Measurements from ENCODE around the gene COG4. TPM values are rescaled to one million over a fixed set of nuclear protein-coding genes. Genes with fewer than 3 reads are reported as not detected.

Gene COG4
- total RNA-seq, 2 donors from 2014 or later = 62.7 to 71.4 TPM

DNA sequence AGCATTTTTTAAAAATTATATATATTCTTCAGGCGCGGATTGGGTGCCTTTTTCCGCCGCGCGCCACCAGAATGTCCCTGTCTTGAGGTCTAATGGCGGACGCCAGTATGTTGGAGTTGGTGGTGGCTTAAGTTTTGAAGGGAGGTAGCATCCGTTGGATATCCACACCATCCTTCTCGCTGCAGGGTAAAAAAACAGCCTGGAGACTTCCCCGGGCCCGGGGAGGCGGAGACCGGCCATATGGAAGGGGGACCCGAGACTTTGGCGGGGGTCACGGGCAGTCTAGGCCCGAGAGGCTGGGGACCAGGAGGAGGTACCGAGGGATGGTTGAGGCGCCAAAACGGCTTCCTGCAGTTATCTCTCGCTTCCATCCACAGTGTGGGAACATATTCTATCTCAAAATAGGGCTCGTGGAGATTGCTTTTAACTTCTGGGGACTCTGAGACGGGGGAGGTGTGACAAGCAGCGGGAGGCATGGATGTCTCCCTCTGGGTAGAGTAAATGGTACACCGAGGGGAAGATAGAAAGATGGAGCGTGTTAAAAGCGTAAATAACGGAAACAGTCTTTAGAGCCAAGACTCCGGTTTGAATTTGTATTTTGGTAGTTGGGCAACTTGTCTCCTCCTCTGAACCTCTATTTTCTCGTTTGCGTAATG lies 517 bp upstream of the COG4 start, which contains the start of gene SF3B3:
TSS of gene SF3B3 (plus strand) at position 74 of the 656 bp plus-strand sequence. CDS start 2,841 bp downstream, outside the sequence.
- Histone ChIP-seq H3K4me3 (ENCODE audit: low read length) (peak within 1 kb of the TSS; percentile 100), H3K4me1 (ENCODE audit: control insufficient read depth, insufficient read depth, low read length) (no peaks in the 10 kb centered on the region), H3K9ac (ENCODE audit: extremely low read depth, low read length, poor library complexity, severe bottlenecking) (peak within 1 kb of the TSS; percentile 96), H3K9me3 (ENCODE audit: control insufficient read depth, low read length) (no peaks in the 10 kb centered on the region), H3K36me3 (ENCODE audit: control insufficient read depth, insufficient read depth, low read length) (peaks cover 33% of the 10 kb centered on the region), H3K27ac (ENCODE audit: low read depth, low read length) (peak within 1 kb of the TSS; percentile 95), H3K27me3 (ENCODE audit: control insufficient read depth, insufficient read depth, low read length, poor library complexity, severe bottlenecking) (no peaks in the 10 kb centered on the region)
- TF ChIP-seq, protein P1, sequence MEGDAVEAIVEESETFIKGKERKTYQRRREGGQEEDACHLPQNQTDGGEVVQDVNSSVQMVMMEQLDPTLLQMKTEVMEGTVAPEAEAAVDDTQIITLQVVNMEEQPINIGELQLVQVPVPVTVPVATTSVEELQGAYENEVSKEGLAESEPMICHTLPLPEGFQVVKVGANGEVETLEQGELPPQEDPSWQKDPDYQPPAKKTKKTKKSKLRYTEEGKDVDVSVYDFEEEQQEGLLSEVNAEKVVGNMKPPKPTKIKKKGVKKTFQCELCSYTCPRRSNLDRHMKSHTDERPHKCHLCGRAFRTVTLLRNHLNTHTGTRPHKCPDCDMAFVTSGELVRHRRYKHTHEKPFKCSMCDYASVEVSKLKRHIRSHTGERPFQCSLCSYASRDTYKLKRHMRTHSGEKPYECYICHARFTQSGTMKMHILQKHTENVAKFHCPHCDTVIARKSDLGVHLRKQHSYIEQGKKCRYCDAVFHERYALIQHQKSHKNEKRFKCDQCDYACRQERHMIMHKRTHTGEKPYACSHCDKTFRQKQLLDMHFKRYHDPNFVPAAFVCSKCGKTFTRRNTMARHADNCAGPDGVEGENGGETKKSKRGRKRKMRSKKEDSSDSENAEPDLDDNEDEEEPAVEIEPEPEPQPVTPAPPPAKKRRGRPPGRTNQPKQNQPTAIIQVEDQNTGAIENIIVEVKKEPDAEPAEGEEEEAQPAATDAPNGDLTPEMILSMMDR (conservative IDR thresholded peaks at IDR 0.05) = no peak
- Mint-ChIP-seq H3K27ac (peak within 1 kb of the TSS; percentile 96), H3K36me3 (ENCODE audit: low read depth) (peaks cover 30% of the 10 kb centered on the region), H3K4me1 (peaks cover 27% of the 10 kb centered on the region), H3K9me3 (no peaks in the 10 kb centered on the region), H3K4me3 (peak within 1 kb of the TSS; percentile 92), H3K27me3 (ENCODE audit: insufficient read depth) (no peaks in the 10 kb centered on the region)
- peak; percentile 82 for DNase-seq
- WGBS, 2 experiments (ENCODE audit: insufficient coverage in 1 of 2, insufficient read length in 1 of 2) = 1% methylated on average over 12 to 32 of the region's 32 CpGs

DNA sequence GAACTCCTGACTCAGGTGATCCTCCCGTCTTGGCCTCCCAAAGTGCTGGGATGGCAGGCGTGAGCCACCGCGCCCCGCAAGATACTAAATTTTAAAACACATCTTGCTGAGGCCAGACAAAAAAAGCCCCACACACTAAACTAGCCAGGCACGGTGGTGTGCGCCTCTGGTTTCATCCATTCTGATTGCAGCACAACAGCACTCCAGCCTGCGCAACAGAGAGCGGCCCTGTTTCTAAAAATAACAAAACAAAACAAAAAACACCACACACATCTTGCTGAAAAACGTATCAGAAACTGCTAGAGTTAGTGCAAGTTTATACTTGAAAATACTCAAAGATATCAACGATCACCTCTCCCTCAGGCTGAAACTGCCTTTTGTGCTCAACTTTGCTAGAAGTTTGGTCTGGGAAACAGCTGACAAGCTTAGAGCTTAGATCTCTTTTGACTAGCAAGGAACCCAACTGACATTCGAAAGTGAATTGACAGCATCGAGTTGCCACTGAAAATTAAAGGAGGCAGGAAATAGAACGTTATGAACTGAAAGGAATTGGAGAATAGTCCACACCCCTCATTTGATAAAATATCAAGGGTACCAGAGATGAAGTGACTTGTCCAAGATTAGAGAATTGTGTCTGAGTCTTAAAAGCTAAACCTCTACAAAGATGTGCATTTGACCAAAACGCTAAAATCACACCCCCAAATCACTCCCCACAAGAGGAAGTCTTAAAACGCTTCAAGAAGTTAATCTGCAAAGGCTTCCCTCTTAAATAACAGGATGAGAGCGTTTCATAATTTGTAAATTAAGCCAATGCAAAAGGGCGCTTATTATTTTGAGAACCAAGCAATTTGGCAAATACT lies 908 bp downstream of the COG4 start:
- Mint-ChIP-seq H3K27ac (peak overlapping the region; percentile 96), H3K4me3 (peak overlapping the region; percentile 92), H3K9me3 (no peaks in the 10 kb centered on the region), H3K4me1 (peaks cover 25% of the 10 kb centered on the region), H3K27me3 (ENCODE audit: insufficient read depth) (no peaks in the 10 kb centered on the region), H3K36me3 (ENCODE audit: low read depth) (peaks cover 29% of the 10 kb centered on the region)
- DNase-seq = no peak
- Histone ChIP-seq H3K4me1 (ENCODE audit: control insufficient read depth, insufficient read depth, low read length) (no peaks in the 10 kb centered on the region), H3K36me3 (ENCODE audit: control insufficient read depth, insufficient read depth, low read length) (peaks cover 23% of the 10 kb centered on the region), H3K9ac (ENCODE audit: extremely low read depth, low read length, poor library complexity, severe bottlenecking) (peak overlapping the region; percentile 96), H3K27ac (ENCODE audit: low read depth, low read length) (no peak overlapping the region), H3K4me3 (ENCODE audit: low read length) (peak overlapping the region; percentile 100), H3K9me3 (ENCODE audit: control insufficient read depth, low read length) (no peaks in the 10 kb centered on the region), H3K27me3 (ENCODE audit: control insufficient read depth, insufficient read depth, low read length, poor library complexity, severe bottlenecking) (no peaks in the 10 kb centered on the region)
- 58 to 65% methylated on average over 15 to 18 of the region's 18 CpGs for WGBS, 2 experiments (ENCODE audit: insufficient coverage in 1 of 2, insufficient read length in 1 of 2)
- TF ChIP-seq, protein P1 (conservative IDR thresholded peaks at IDR 0.05) = no peak

DNA sequence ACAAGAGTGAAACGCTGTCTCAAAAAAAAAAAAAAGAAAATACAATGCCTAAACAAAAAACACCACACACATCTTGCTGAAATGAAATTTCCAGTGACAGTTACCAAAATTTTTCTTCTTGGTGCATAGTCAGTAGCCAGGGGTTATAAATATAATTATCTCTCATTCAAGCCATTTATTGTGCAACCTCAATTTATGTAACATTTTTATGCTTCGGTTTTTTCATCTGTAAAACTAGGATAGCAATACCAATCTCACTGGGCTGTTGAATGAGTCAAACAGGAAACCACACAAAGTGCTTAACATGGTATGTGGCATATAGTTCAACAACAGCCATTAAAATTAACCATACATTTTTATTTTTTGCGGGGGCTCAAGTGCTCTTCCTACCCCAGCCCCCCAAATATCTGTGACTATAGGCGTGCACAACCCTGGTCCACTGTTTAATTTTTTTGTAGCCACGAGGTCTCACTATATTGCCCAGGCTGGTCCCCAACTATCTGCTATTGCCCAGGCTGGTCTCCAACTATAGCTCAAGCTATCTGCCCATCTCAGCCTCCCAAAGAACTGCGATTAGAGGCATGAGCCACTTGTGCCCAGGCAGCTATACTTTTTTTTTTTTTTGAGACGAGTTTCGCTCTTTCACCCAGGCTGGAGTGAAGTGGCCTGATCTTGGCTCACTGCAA lies 2.6 kb downstream of the COG4 start:
- Histone ChIP-seq H3K27ac (ENCODE audit: low read depth, low read length) (no peak overlapping the region), H3K4me3 (ENCODE audit: low read length) (no peak overlapping the region), H3K36me3 (ENCODE audit: control insufficient read depth, insufficient read depth, low read length) (peaks cover 25% of the 10 kb centered on the region), H3K4me1 (ENCODE audit: control insufficient read depth, insufficient read depth, low read length) (no peaks in the 10 kb centered on the region), H3K9me3 (ENCODE audit: control insufficient read depth, low read length) (no peaks in the 10 kb centered on the region), H3K27me3 (ENCODE audit: control insufficient read depth, insufficient read depth, low read length, poor library complexity, severe bottlenecking) (no peaks in the 10 kb centered on the region), H3K9ac (ENCODE audit: extremely low read depth, low read length, poor library complexity, severe bottlenecking) (no peak overlapping the region)
- Mint-ChIP-seq H3K4me3 (no peak overlapping the region), H3K36me3 (ENCODE audit: low read depth) (peaks cover 24% of the 10 kb centered on the region), H3K9me3 (no peaks in the 10 kb centered on the region), H3K27me3 (ENCODE audit: insufficient read depth) (no peaks in the 10 kb centered on the region), H3K4me1 (peaks cover 11% of the 10 kb centered on the region), H3K27ac (no peak overlapping the region)
- TF ChIP-seq, protein P1 (conservative IDR thresholded peaks at IDR 0.05) = no peak
- WGBS, 2 experiments (ENCODE audit: insufficient coverage in 1 of 2, insufficient read length in 1 of 2) = 95 to 97% methylated on average over 5 to 8 of the region's 8 CpGs
- DNase-seq = no peak
